ENCODE results near the gene TRPV2. TPM values are rescaled to one million over a fixed set of nuclear protein-coding genes. Genes with fewer than 3 reads are reported as not detected.
"Not testable (repeated sequence)": the region's sequence is repeated elsewhere in the genome, so short reads cannot be mapped to it uniquely, and the experiment has no call there.

The TRPV2 gene
- total RNA-seq, 2 donors from 2014 or later = 83.8 to 125 TPM

- Mint-ChIP-seq H3K27ac (no peak overlapping the region), H3K36me3 (no peaks in the 10 kb centered on the region), H3K9me3 (no peaks in the 10 kb centered on the region), H3K4me3 (no peak overlapping the region), H3K4me1 (ENCODE audit: low read depth in 2 of 2) (peaks cover 5 to 10% of the 10 kb centered on the region in 2 donors), H3K27me3 (no peaks in the 10 kb centered on the region)
- DNase-seq (ENCODE audit: low spot score) (no peak), ATAC-seq (peak in 1 of 2 donors; percentile 8)
Observed at GRCh38 chr17:16391451-16391850, 23.9 kb upstream of the TRPV2 start.

GRCh38 chr17:16392491-16392890, 22.9 kb upstream of the TRPV2 start:
- H3K4me1 Mint-ChIP-seq (ENCODE audit: low read depth in 2 of 2); H3K27ac Mint-ChIP-seq; H3K27me3 Mint-ChIP-seq; ATAC-seq; H3K4me3 Mint-ChIP-seq; H3K36me3 Mint-ChIP-seq; H3K9me3 Mint-ChIP-seq; DNase-seq (ENCODE audit: low spot score): not testable (repeated sequence)

GRCh38 chr17:16395887-16396286, 19.5 kb upstream of the TRPV2 start:
- not testable (repeated sequence) for H3K4me3 Mint-ChIP-seq; DNase-seq (ENCODE audit: low spot score); H3K36me3 Mint-ChIP-seq; ATAC-seq; H3K9me3 Mint-ChIP-seq; H3K4me1 Mint-ChIP-seq (ENCODE audit: low read depth in 2 of 2); H3K27ac Mint-ChIP-seq; H3K27me3 Mint-ChIP-seq

GRCh38 chr17:16396693-16397092, 18.7 kb upstream of the TRPV2 start:
- H3K27me3 Mint-ChIP-seq; H3K27ac Mint-ChIP-seq; H3K4me3 Mint-ChIP-seq; H3K4me1 Mint-ChIP-seq (ENCODE audit: low read depth in 2 of 2); DNase-seq (ENCODE audit: low spot score); ATAC-seq; H3K9me3 Mint-ChIP-seq; H3K36me3 Mint-ChIP-seq: not testable (repeated sequence)

GRCh38 chr17:16398270-16399267, 16.8 kb upstream of the TRPV2 start:
- no peak for DNase-seq (ENCODE audit: low spot score)
- peak overlapping the region in 1 of 2 donors; percentile 1 for H3K27ac Mint-ChIP-seq
- no peak overlapping the region for H3K4me3 Mint-ChIP-seq
- no peaks in the 10 kb centered on the region for H3K4me1 Mint-ChIP-seq (ENCODE audit: low read depth in 2 of 2)
- ATAC-seq = peak in 1 of 2 donors; percentile 17
- H3K36me3 Mint-ChIP-seq = no peaks in the 10 kb centered on the region
- peaks cover 0 to 3% of the 10 kb centered on the region in 2 donors for H3K27me3 Mint-ChIP-seq
- no peaks in the 10 kb centered on the region for H3K9me3 Mint-ChIP-seq

- not testable (repeated sequence) for H3K36me3 Mint-ChIP-seq; ATAC-seq; H3K9me3 Mint-ChIP-seq; H3K27ac Mint-ChIP-seq; H3K4me3 Mint-ChIP-seq; DNase-seq (ENCODE audit: low spot score); H3K4me1 Mint-ChIP-seq (ENCODE audit: low read depth in 2 of 2); H3K27me3 Mint-ChIP-seq
Observed at GRCh38 chr17:16403847-16404246, 11.5 kb upstream of the TRPV2 start.

- peaks cover 0 to 7% of the 10 kb centered on the region in 2 donors for H3K4me1 Mint-ChIP-seq (ENCODE audit: low read depth in 2 of 2)
- H3K9me3 Mint-ChIP-seq = no peaks in the 10 kb centered on the region
- H3K27me3 Mint-ChIP-seq = peaks cover 7% of the 10 kb centered on the region in 2 donors
- no peak for DNase-seq (ENCODE audit: low spot score)
- no peaks in the 10 kb centered on the region for H3K36me3 Mint-ChIP-seq
- H3K4me3 Mint-ChIP-seq = no peak overlapping the region
- ATAC-seq = peak; percentile 20 to 40
- no peak overlapping the region for H3K27ac Mint-ChIP-seq
Observed at GRCh38 chr17:16406742-16407674, 8.4 kb upstream of the TRPV2 start.

- Mint-ChIP-seq H3K27me3 (peaks cover 7% of the 10 kb centered on the region in 2 donors), H3K4me3 (peak overlapping the region; percentile 48), H3K36me3 (no peaks in the 10 kb centered on the region), H3K4me1 (ENCODE audit: low read depth in 2 of 2) (peaks cover 0 to 8% of the 10 kb centered on the region in 2 donors), H3K9me3 (no peaks in the 10 kb centered on the region), H3K27ac (no peak overlapping the region)
- DNase-seq (ENCODE audit: low spot score) = no peak
- ATAC-seq = no peak
Observed at GRCh38 chr17:16407911-16408588, 7.3 kb upstream of the TRPV2 start.

- H3K9me3 Mint-ChIP-seq = no peaks in the 10 kb centered on the region
- H3K36me3 Mint-ChIP-seq = peaks cover 4% of the 10 kb centered on the region
- peak overlapping the region; percentile 99 for H3K4me3 Mint-ChIP-seq
- H3K4me1 Mint-ChIP-seq (ENCODE audit: low read depth in 2 of 2) = peaks cover 46 to 50% of the 10 kb centered on the region in 2 donors
- no peak for DNase-seq (ENCODE audit: low spot score)
- ATAC-seq = no peak
- H3K27me3 Mint-ChIP-seq = no peaks in the 10 kb centered on the region
- peak overlapping the region; percentile 99 to 100 for H3K27ac Mint-ChIP-seq
Observed at GRCh38 chr17:16417399-16417798, 2.0 kb downstream of the TRPV2 start.

- H3K4me3 Mint-ChIP-seq = peak overlapping the region; percentile 99
Observed at GRCh38 chr17:16417896-16418684, 2.7 kb downstream of the TRPV2 start.

GRCh38 chr17:16418685-16419068, 3.3 kb downstream of the TRPV2 start:
- H3K9me3 Mint-ChIP-seq = no peaks in the 10 kb centered on the region
- DNase-seq (ENCODE audit: low spot score) (no peak), ATAC-seq (peak in 1 of 2 donors; percentile 25)
- H3K27ac Mint-ChIP-seq = peak overlapping the region; percentile 99 to 100
- peaks cover 4% of the 10 kb centered on the region for H3K36me3 Mint-ChIP-seq
- no peaks in the 10 kb centered on the region for H3K27me3 Mint-ChIP-seq
- H3K4me3 Mint-ChIP-seq = peak overlapping the region; percentile 99
- peaks cover 45 to 50% of the 10 kb centered on the region in 2 donors for H3K4me1 Mint-ChIP-seq (ENCODE audit: low read depth in 2 of 2)

More at GRCh38 chr17:16417896-16418684, 2.7 kb downstream of the TRPV2 start:
- no peak for ATAC-seq
- Mint-ChIP-seq H3K27me3 (no peaks in the 10 kb centered on the region), H3K9me3 (no peaks in the 10 kb centered on the region), H3K36me3 (peaks cover 4% of the 10 kb centered on the region), H3K4me1 (ENCODE audit: low read depth in 2 of 2) (peaks cover 46 to 50% of the 10 kb centered on the region in 2 donors), H3K27ac (peak overlapping the region; percentile 99 to 100)
- DNase-seq (ENCODE audit: low spot score) = no peak

GRCh38 chr17:16419074-16419928, 3.9 kb downstream of the TRPV2 start:
- H3K4me3 Mint-ChIP-seq = peak overlapping the region; percentile 99
- peak; percentile 65 to 74 for ATAC-seq
- H3K9me3 Mint-ChIP-seq = no peaks in the 10 kb centered on the region
- H3K4me1 Mint-ChIP-seq (ENCODE audit: low read depth in 2 of 2) = peaks cover 42 to 46% of the 10 kb centered on the region in 2 donors
- DNase-seq (ENCODE audit: low spot score) = no peak
- H3K27ac Mint-ChIP-seq = peak overlapping the region; percentile 99 to 100
- no peaks in the 10 kb centered on the region for H3K27me3 Mint-ChIP-seq
- H3K36me3 Mint-ChIP-seq = peaks cover 4% of the 10 kb centered on the region

Data from natural killer cell treated with Interleukin-12 subunit alpha and Interleukin-12 subunit beta and Interleukin-15 and Interleukin-18, amount 100 ng/mL, for 72 hours (primary cell).